Measurements from ENCODE around the gene CYP39A1. TPM values are rescaled to one million over a fixed set of nuclear protein-coding genes. Genes with fewer than 3 reads are reported as not detected.

CYP39A1 gene
- total RNA-seq, 1 donor from 2014 or later, result not detected

GRCh38 chr6:46606338-46606737, 46.3 kb downstream of the CYP39A1 start:
- Mint-ChIP-seq H3K4me3 (no peak overlapping the region), H3K27me3 (ENCODE audit: insufficient read depth) (no peaks in the 10 kb centered on the region), H3K4me1 (ENCODE audit: low read depth) (no peaks in the 10 kb centered on the region), H3K36me3 (ENCODE audit: low read depth) (no peaks in the 10 kb centered on the region), H3K9me3 (no peaks in the 10 kb centered on the region), H3K27ac (no peak overlapping the region)
- intact Hi-C loops (cut with micrococcal nuclease), result no loop called here
- DNase-seq (ENCODE audit: low spot score), result no peak

- no peaks in the 10 kb centered on the region for H3K4me1 Mint-ChIP-seq (ENCODE audit: low read depth)
- intact Hi-C loops (cut with micrococcal nuclease), result no loop called here
- H3K9me3 Mint-ChIP-seq, result no peaks in the 10 kb centered on the region
- H3K36me3 Mint-ChIP-seq (ENCODE audit: low read depth), result no peaks in the 10 kb centered on the region
- no peak for DNase-seq (ENCODE audit: low spot score)
- H3K4me3 Mint-ChIP-seq, result no peak overlapping the region
- no peak overlapping the region for H3K27ac Mint-ChIP-seq
- H3K27me3 Mint-ChIP-seq (ENCODE audit: insufficient read depth), result no peaks in the 10 kb centered on the region
Measured at GRCh38 chr6:46605091-46605797, 47.4 kb downstream of the CYP39A1 start.

- Mint-ChIP-seq H3K27me3 (ENCODE audit: insufficient read depth) (peaks cover 4% of the 10 kb centered on the region), H3K4me1 (ENCODE audit: low read depth) (no peaks in the 10 kb centered on the region), H3K27ac (no peak overlapping the region), H3K9me3 (no peaks in the 10 kb centered on the region), H3K36me3 (ENCODE audit: low read depth) (no peaks in the 10 kb centered on the region), H3K4me3 (no peak overlapping the region)
- intact Hi-C loops (cut with micrococcal nuclease), result no loop called here
- no peak for DNase-seq (ENCODE audit: low spot score)
Measured at GRCh38 chr6:46598215-46598614, 54.4 kb downstream of the CYP39A1 start.

GRCh38 chr6:46592740-46593139, 59.9 kb downstream of the CYP39A1 start:
- Mint-ChIP-seq H3K4me3 (no peak overlapping the region), H3K36me3 (ENCODE audit: low read depth) (no peaks in the 10 kb centered on the region), H3K27me3 (ENCODE audit: insufficient read depth) (peaks cover 6% of the 10 kb centered on the region), H3K27ac (no peak overlapping the region), H3K9me3 (no peaks in the 10 kb centered on the region), H3K4me1 (ENCODE audit: low read depth) (no peaks in the 10 kb centered on the region)
- DNase-seq (ENCODE audit: low spot score), result no peak
- intact Hi-C loops (cut with micrococcal nuclease), result no loop called here

GRCh38 chr6:46592046-46592445, 60.6 kb downstream of the CYP39A1 start:
- intact Hi-C loops (cut with micrococcal nuclease), result no loop called here
- Mint-ChIP-seq H3K27ac (no peak overlapping the region), H3K36me3 (ENCODE audit: low read depth) (no peaks in the 10 kb centered on the region), H3K27me3 (ENCODE audit: insufficient read depth) (peaks cover 6% of the 10 kb centered on the region), H3K4me1 (ENCODE audit: low read depth) (no peaks in the 10 kb centered on the region), H3K9me3 (no peaks in the 10 kb centered on the region), H3K4me3 (no peak overlapping the region)
- no peak for DNase-seq (ENCODE audit: low spot score)

GRCh38 chr6:46590765-46591164, 61.9 kb downstream of the CYP39A1 start:
- no peak overlapping the region for H3K4me3 Mint-ChIP-seq
- intact Hi-C loops (cut with micrococcal nuclease), result no loop called here
- H3K4me1 Mint-ChIP-seq (ENCODE audit: low read depth), result no peaks in the 10 kb centered on the region
- no peak for DNase-seq (ENCODE audit: low spot score)
- H3K9me3 Mint-ChIP-seq, result no peaks in the 10 kb centered on the region
- no peak overlapping the region for H3K27ac Mint-ChIP-seq
- H3K27me3 Mint-ChIP-seq (ENCODE audit: insufficient read depth), result peaks cover 6% of the 10 kb centered on the region
- no peaks in the 10 kb centered on the region for H3K36me3 Mint-ChIP-seq (ENCODE audit: low read depth)

GRCh38 chr6:46586906-46587305, 65.7 kb downstream of the CYP39A1 start:
- intact Hi-C loops (cut with micrococcal nuclease), result no loop called here
- H3K4me1 Mint-ChIP-seq (ENCODE audit: low read depth), result no peaks in the 10 kb centered on the region
- H3K9me3 Mint-ChIP-seq, result no peaks in the 10 kb centered on the region
- peaks cover 4% of the 10 kb centered on the region for H3K27me3 Mint-ChIP-seq (ENCODE audit: insufficient read depth)
- no peaks in the 10 kb centered on the region for H3K36me3 Mint-ChIP-seq (ENCODE audit: low read depth)
- no peak overlapping the region for H3K27ac Mint-ChIP-seq
- no peak overlapping the region for H3K4me3 Mint-ChIP-seq
- DNase-seq (ENCODE audit: low spot score), result no peak

GRCh38 chr6:46584586-46584985, 68.0 kb downstream of the CYP39A1 start:
- no peaks in the 10 kb centered on the region for H3K9me3 Mint-ChIP-seq
- no peak overlapping the region for H3K4me3 Mint-ChIP-seq
- peaks cover 4% of the 10 kb centered on the region for H3K27me3 Mint-ChIP-seq (ENCODE audit: insufficient read depth)
- H3K4me1 Mint-ChIP-seq (ENCODE audit: low read depth), result no peaks in the 10 kb centered on the region
- no peak overlapping the region for H3K27ac Mint-ChIP-seq
- DNase-seq (ENCODE audit: low spot score), result no peak
- intact Hi-C loops (cut with micrococcal nuclease), result no loop called here
- no peaks in the 10 kb centered on the region for H3K36me3 Mint-ChIP-seq (ENCODE audit: low read depth)

GRCh38 chr6:46583721-46584120, 68.9 kb downstream of the CYP39A1 start:
- H3K4me3 Mint-ChIP-seq, result no peak overlapping the region
- intact Hi-C loops (cut with micrococcal nuclease), result no loop called here
- H3K36me3 Mint-ChIP-seq (ENCODE audit: low read depth), result no peaks in the 10 kb centered on the region
- H3K27me3 Mint-ChIP-seq (ENCODE audit: insufficient read depth), result peaks cover 2% of the 10 kb centered on the region
- no peak overlapping the region for H3K27ac Mint-ChIP-seq
- DNase-seq (ENCODE audit: low spot score), result no peak
- no peaks in the 10 kb centered on the region for H3K9me3 Mint-ChIP-seq
- no peaks in the 10 kb centered on the region for H3K4me1 Mint-ChIP-seq (ENCODE audit: low read depth)

- H3K36me3 Mint-ChIP-seq (ENCODE audit: low read depth), result no peaks in the 10 kb centered on the region
- no peak for DNase-seq (ENCODE audit: low spot score)
- H3K9me3 Mint-ChIP-seq, result no peaks in the 10 kb centered on the region
- H3K4me3 Mint-ChIP-seq, result no peak overlapping the region
- H3K27me3 Mint-ChIP-seq (ENCODE audit: insufficient read depth), result peaks cover 2% of the 10 kb centered on the region
- intact Hi-C loops (cut with micrococcal nuclease), result no loop called here
- no peak overlapping the region for H3K27ac Mint-ChIP-seq
- H3K4me1 Mint-ChIP-seq (ENCODE audit: low read depth), result no peaks in the 10 kb centered on the region
Measured at GRCh38 chr6:46583081-46583480, 69.5 kb downstream of the CYP39A1 start.

GRCh38 chr6:46581459-46582177, 71.0 kb downstream of the CYP39A1 start:
- Mint-ChIP-seq H3K4me1 (ENCODE audit: low read depth) (no peaks in the 10 kb centered on the region), H3K4me3 (no peak overlapping the region), H3K36me3 (ENCODE audit: low read depth) (no peaks in the 10 kb centered on the region), H3K27ac (no peak overlapping the region), H3K9me3 (no peaks in the 10 kb centered on the region), H3K27me3 (ENCODE audit: insufficient read depth) (peaks cover 2% of the 10 kb centered on the region)
- no peak for DNase-seq (ENCODE audit: low spot score)
- intact Hi-C loops (cut with micrococcal nuclease), result no loop called here

- Mint-ChIP-seq H3K9me3 (no peaks in the 10 kb centered on the region), H3K4me1 (ENCODE audit: low read depth) (no peaks in the 10 kb centered on the region), H3K27ac (no peak overlapping the region), H3K4me3 (no peak overlapping the region), H3K27me3 (ENCODE audit: insufficient read depth) (peaks cover under 1% of the 10 kb centered on the region), H3K36me3 (ENCODE audit: low read depth) (no peaks in the 10 kb centered on the region)
- DNase-seq (ENCODE audit: low spot score), result no peak
- intact Hi-C loops (cut with micrococcal nuclease), result no loop called here
Measured at GRCh38 chr6:46575530-46575929, 77.1 kb downstream of the CYP39A1 start.

- Mint-ChIP-seq H3K4me3 (no peak overlapping the region), H3K36me3 (ENCODE audit: low read depth) (no peaks in the 10 kb centered on the region), H3K4me1 (ENCODE audit: low read depth) (no peaks in the 10 kb centered on the region), H3K9me3 (no peaks in the 10 kb centered on the region), H3K27ac (no peak overlapping the region), H3K27me3 (ENCODE audit: insufficient read depth) (peaks cover 7% of the 10 kb centered on the region)
- intact Hi-C loops (cut with micrococcal nuclease), result no loop called here
- DNase-seq (ENCODE audit: low spot score), result no peak
Measured at GRCh38 chr6:46573140-46573539, 79.5 kb downstream of the CYP39A1 start.

All from activated T-helper 1 cell treated with anti-CD3 and anti-CD28 coated beads, Interleukin-12 subunit alpha, Interleukin-12 subunit beta, Interleukin-2, Interleukin-4 antibody, amounts not matched to agents 30 ng/mL and 10 ng/mL and 1 ng/mL, durations not matched to agents 14 hours and 24 hours and 36 hours (primary cell).